PC-3 (cell line): Measurements from ENCODE around the gene ELF2.

Experiments used
- EZH2 ChIP-seq: fragments of 300-600 bp; sonication (generic); IDR thresholded peaks from one replicate; pipeline ENCODE4 v1.6.1; 2017; ENCODE audit warnings: antibody characterized with exemption, mild to moderate bottlenecking, low read length; ENCODE audit not compliant: unreplicated experiment
- TF ChIP-seq, protein P1 (sequence below): fragments of 300-600 bp; sonication (generic); conservative IDR thresholded peaks from 2 replicates; pipeline ENCODE4 v1.5.1; 2017; ENCODE audit warnings: antibody characterized with exemption, low read depth, mild to moderate bottlenecking, low read length

DNA sequence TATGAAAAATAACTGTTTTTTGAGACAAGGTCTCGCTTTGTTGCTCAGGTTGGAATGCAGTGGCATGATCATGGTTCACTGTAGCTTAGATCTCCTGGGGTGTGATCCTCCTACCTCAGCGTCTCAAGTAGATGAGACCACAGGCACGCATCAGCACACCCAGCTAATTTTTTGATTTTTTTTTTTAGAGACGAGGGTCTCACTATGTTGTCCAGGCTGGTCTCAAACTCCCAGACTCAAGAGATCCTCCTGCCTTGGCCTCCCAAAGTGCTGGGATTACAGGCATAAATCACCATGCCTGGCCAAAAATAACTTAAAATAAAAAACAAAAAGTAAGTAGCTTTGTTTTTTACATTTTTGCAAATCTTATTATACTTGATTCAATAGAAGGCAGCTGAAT, 98.1 kb downstream of the ELF2 start:
- TF ChIP-seq, protein P1, sequence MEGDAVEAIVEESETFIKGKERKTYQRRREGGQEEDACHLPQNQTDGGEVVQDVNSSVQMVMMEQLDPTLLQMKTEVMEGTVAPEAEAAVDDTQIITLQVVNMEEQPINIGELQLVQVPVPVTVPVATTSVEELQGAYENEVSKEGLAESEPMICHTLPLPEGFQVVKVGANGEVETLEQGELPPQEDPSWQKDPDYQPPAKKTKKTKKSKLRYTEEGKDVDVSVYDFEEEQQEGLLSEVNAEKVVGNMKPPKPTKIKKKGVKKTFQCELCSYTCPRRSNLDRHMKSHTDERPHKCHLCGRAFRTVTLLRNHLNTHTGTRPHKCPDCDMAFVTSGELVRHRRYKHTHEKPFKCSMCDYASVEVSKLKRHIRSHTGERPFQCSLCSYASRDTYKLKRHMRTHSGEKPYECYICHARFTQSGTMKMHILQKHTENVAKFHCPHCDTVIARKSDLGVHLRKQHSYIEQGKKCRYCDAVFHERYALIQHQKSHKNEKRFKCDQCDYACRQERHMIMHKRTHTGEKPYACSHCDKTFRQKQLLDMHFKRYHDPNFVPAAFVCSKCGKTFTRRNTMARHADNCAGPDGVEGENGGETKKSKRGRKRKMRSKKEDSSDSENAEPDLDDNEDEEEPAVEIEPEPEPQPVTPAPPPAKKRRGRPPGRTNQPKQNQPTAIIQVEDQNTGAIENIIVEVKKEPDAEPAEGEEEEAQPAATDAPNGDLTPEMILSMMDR, result no peak
- no peak for TF ChIP-seq EZH2
